Measurements from ENCODE around the gene MLEC.

The MLEC gene

GRCh38 chr12:120725151-120725658, 38.3 kb downstream of the MLEC start:
- ATAC-seq: peak; percentile 3; the same call in 2 of the 3 replicates
- TF ChIP-seq ZFP3 (CRISPR knock-in tag; IDR thresholded peaks at IDR 0.05) (no peak), TSHZ2 (CRISPR knock-in tag; IDR thresholded peaks at IDR 0.05) (no peak), PATZ1 (CRISPR knock-in tag; IDR thresholded peaks at IDR 0.05; ENCODE audit: borderline replicate concordance) (no peak), TCF4 (CRISPR knock-in tag; IDR thresholded peaks at IDR 0.05; ENCODE audit: borderline replicate concordance) (no peak), ZNF565 (CRISPR knock-in tag; conservative IDR thresholded peaks at IDR 0.05; ENCODE audit: low read depth) (no peak), ISL1 (CRISPR knock-in tag; IDR thresholded peaks at IDR 0.05) (no peak), TOX (CRISPR knock-in tag; IDR thresholded peaks at IDR 0.05; ENCODE audit: borderline replicate concordance) (no peak), ZNF8 (CRISPR knock-in tag; IDR thresholded peaks at IDR 0.05) (no peak), ZFP30 (CRISPR knock-in tag; IDR thresholded peaks at IDR 0.05) (no peak), CSDC2 (CRISPR knock-in tag; IDR thresholded peaks at IDR 0.05) (no peak), CREB5 (CRISPR knock-in tag; IDR thresholded peaks at IDR 0.05; ENCODE audit: low read depth) (no peak), OSR1 (CRISPR knock-in tag; IDR thresholded peaks at IDR 0.05) (no peak)

GRCh38 chr12:120725659-120726509, 38.9 kb downstream of the MLEC start, which contains the start of gene ACADS:
ACADS (plus strand) TSS chr12:120725826; CDS start chr12:120725886, 60 bp downstream.
- peak; percentile 99 for ATAC-seq
- no peak for TF ChIP-seq ESRRG (CRISPR knock-in tag; IDR thresholded peaks at IDR 0.05)
- TF ChIP-seq TSHZ2 (CRISPR knock-in tag; IDR thresholded peaks at IDR 0.05): no peak
- no peak for TF ChIP-seq ZNF565 (CRISPR knock-in tag; conservative IDR thresholded peaks at IDR 0.05; ENCODE audit: low read depth)
- no peak for TF ChIP-seq CSRNP3 (CRISPR knock-in tag; IDR thresholded peaks at IDR 0.05)
- no peak for TF ChIP-seq RARB (CRISPR knock-in tag; IDR thresholded peaks at IDR 0.05)
- TF ChIP-seq POU6F1 (CRISPR knock-in tag; IDR thresholded peaks at IDR 0.05; ENCODE audit: borderline replicate concordance, low read depth): no peak
- TF ChIP-seq ZC3H10 (CRISPR knock-in tag; IDR thresholded peaks at IDR 0.05): no peak
- no peak for TF ChIP-seq PPARA (CRISPR knock-in tag; IDR thresholded peaks at IDR 0.05; ENCODE audit: borderline replicate concordance)
- TF ChIP-seq PATZ1 (CRISPR knock-in tag; IDR thresholded peaks at IDR 0.05; ENCODE audit: borderline replicate concordance): no peak
- no peak for TF ChIP-seq ZFP3 (CRISPR knock-in tag; IDR thresholded peaks at IDR 0.05)
- no peak for TF ChIP-seq TOX (CRISPR knock-in tag; IDR thresholded peaks at IDR 0.05; ENCODE audit: borderline replicate concordance)
- TF ChIP-seq OSR1 (CRISPR knock-in tag; IDR thresholded peaks at IDR 0.05): no peak
- TF ChIP-seq BACH2 (CRISPR knock-in tag; IDR thresholded peaks at IDR 0.05; ENCODE audit: borderline replicate concordance): no peak
- TF ChIP-seq CSDC2 (CRISPR knock-in tag; IDR thresholded peaks at IDR 0.05): no peak
- TF ChIP-seq TCF4 (CRISPR knock-in tag; IDR thresholded peaks at IDR 0.05; ENCODE audit: borderline replicate concordance): no peak
- no peak for TF ChIP-seq ZNF70 (CRISPR knock-in tag; IDR thresholded peaks at IDR 0.05)
- TF ChIP-seq CREB5 (CRISPR knock-in tag; IDR thresholded peaks at IDR 0.05; ENCODE audit: low read depth): no peak
- no peak for TF ChIP-seq GLIS3 (CRISPR knock-in tag; IDR thresholded peaks at IDR 0.05)

All from SK-N-SH treated with all-trans-retinoic acid at 6 μM for 48 hours (cell line).